GM19328 (cell line): Measurements from ENCODE around the gene CRYBG2.
"Not testable (repeated sequence)": the region's sequence is repeated elsewhere in the genome, so short reads cannot be mapped to it uniquely, and the experiment has no call there.

Experiments
- ATAC-seq: cut with Tn5 transposase; IDR thresholded peaks from one replicate; pipeline ENCODE4 v1.9.1; 2021; ENCODE audit warnings: mild to moderate bottlenecking, moderate library complexity; ENCODE audit not compliant: unreplicated experiment

Gene CRYBG2

GRCh38 chr1:26322042-26322331, 31.9 kb downstream of the CRYBG2 start:
- no peak for ATAC-seq

GRCh38 chr1:26321315-26322041, 32.5 kb downstream of the CRYBG2 start:
- no peak for ATAC-seq

- no peak for ATAC-seq
Measured at GRCh38 chr1:26320896-26321295, 33.0 kb downstream of the CRYBG2 start.

- ATAC-seq: no peak
Measured at GRCh38 chr1:26318338-26319064, 35.4 kb downstream of the CRYBG2 start.

GRCh38 chr1:26317612-26318337, 36.2 kb downstream of the CRYBG2 start, which contains the start of gene CD52:
CD52 (plus strand) TSS chr1:26317958; CDS start chr1:26318018, 60 bp downstream.
- ATAC-seq: no peak

GRCh38 chr1:26317146-26317545, 36.8 kb downstream of the CRYBG2 start:
- no peak for ATAC-seq

GRCh38 chr1:26315874-26316850, 37.8 kb downstream of the CRYBG2 start:
- no peak for ATAC-seq

GRCh38 chr1:26314501-26314900, 39.4 kb downstream of the CRYBG2 start:
- ATAC-seq: no peak

- ATAC-seq: not testable (repeated sequence)
Measured at GRCh38 chr1:26307966-26308899, 45.7 kb downstream of the CRYBG2 start.

- no peak for ATAC-seq
Measured at GRCh38 chr1:26307363-26307781, 46.6 kb downstream of the CRYBG2 start.

- ATAC-seq: peak; percentile 96
Measured at GRCh38 chr1:26306290-26307229, 47.4 kb downstream of the CRYBG2 start, which contains the start of gene UBXN11. UBXN11 (minus strand) TSS chr1:26306636; CDS start chr1:26302883, 3,753 bp downstream.

- no peak for ATAC-seq
Measured at GRCh38 chr1:26305667-26306289, 48.2 kb downstream of the CRYBG2 start.

- ATAC-seq: no peak
Measured at GRCh38 chr1:26302733-26303405, 51.1 kb downstream of the CRYBG2 start.

- no peak for ATAC-seq
Measured at GRCh38 chr1:26300578-26301275, 53.2 kb downstream of the CRYBG2 start.

- no peak for ATAC-seq
Measured at GRCh38 chr1:26297791-26298124, 56.2 kb downstream of the CRYBG2 start.

- no peak for ATAC-seq
Measured at GRCh38 chr1:26297057-26297790, 56.7 kb downstream of the CRYBG2 start.
